SH-SY5Y (cell line): ENCODE data around the gene USP25.

ENCODE experiments used
- GATA2 ChIP-seq: IDR thresholded peaks from 2 replicates; pipeline ENCODE4 v1.6.1; 2011; ENCODE audit warnings: mild to moderate bottlenecking, low read depth, low read length
- GATA3 ChIP-seq: IDR thresholded peaks from 2 replicates; pipeline ENCODE4 v1.6.1; 2011; ENCODE audit warnings: low read depth, mild to moderate bottlenecking, low read length, moderate library complexity

DNA sequence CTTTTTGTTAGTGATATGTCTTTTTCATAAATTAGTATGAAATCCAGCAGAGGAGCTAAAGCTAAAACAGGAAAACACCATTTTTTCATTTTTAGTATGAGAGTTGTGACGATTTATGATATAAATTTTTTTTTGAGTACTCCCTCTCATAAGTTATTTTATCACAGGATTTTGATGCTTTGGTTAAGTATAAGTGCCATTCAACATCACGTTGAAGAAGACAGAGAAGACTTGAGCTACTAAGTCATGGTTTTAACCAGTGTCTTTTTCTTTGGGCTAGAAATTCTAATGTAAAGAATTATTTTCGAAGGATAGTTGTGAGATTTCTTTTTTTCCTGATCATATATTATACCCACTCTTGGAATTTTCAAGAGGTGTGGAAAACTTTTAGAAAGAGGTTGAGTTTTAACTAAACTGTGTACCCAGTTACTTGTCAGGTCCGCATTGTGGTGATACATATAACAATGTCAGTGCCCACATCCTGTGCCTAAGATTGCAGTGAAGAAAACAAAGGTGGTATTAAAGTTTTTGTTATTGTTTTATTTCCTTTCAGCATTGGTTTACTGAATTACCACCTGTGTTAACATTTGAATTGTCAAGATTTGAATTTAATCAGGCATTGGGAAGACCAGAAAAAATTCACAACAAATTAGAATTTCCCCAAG lies 93.8 kb downstream of the USP25 start:
- TF ChIP-seq GATA2 (no peak), GATA3 (no peak)
